A549 (cell line): ENCODE results near the gene SRSF5.

Source experiments
- CEBPB ChIP-seq, 2 experiments: fragments of >200 bp in 1 of 2; sonication (Bioruptor Twin) in 1 of 2; formaldehyde crosslinking in 1 of 2; IDR thresholded peaks; 2 replicates each; pipeline ENCODE4 v1.6.1; 2012 to 2016
- CTCF ChIP-seq: fragments of >200 bp; sonication (Bioruptor Twin); formaldehyde crosslinking; IDR thresholded peaks from 3 replicates; pipeline ENCODE4 v1.5.1; 2016
- NPAS2 ChIP-seq: fragments of 250-450 bp; sonication (Bioruptor Pico); IDR thresholded peaks from 2 replicates; pipeline ENCODE4 v1.8.0; 2022; ENCODE audit warnings: mild to moderate bottlenecking, moderate library complexity, borderline replicate concordance
- POLR2AphosphoS2 ChIP-seq: conservative IDR thresholded peaks from 2 replicates; pipeline ENCODE4 v1.6.1; 2012; ENCODE audit warnings: low read length, improper control_type of control experiment, inconsistent platforms
- REST ChIP-seq: fragments of 200-600 bp; sonication (generic); IDR thresholded peaks from 2 replicates; pipeline ENCODE4 v1.6.1; 2016; ENCODE audit warnings: antibody characterized with exemption, mild to moderate bottlenecking, moderate library complexity
- RFX5 ChIP-seq: fragments of 450-650 bp; IDR thresholded peaks from 2 replicates; pipeline ENCODE4 v1.7.1; 2014; ENCODE audit warnings: antibody characterized with exemption, mild to moderate bottlenecking, moderate library complexity
- ZFP36 ChIP-seq: fragments of 450-650 bp; IDR thresholded peaks from 2 replicates; pipeline ENCODE4 v1.6.1; 2014; ENCODE audit warnings: borderline replicate concordance; ENCODE audit not compliant: partially characterized antibody
- ZSCAN20 ChIP-seq: fragments of 250-450 bp; sonication (Bioruptor Pico); IDR thresholded peaks from 2 replicates; pipeline ENCODE4 v1.8.0; 2022; ENCODE audit warnings: mild to moderate bottlenecking, moderate library complexity

- TF ChIP-seq CEBPB (IDR thresholded peaks at IDR 0.05), result no peak
- no peak for TF ChIP-seq NPAS2 (CRISPR knock-in tag)
- no peak for TF ChIP-seq REST
- TF ChIP-seq ZSCAN20, result no peak
- no peak for TF ChIP-seq POLR2AphosphoS2
- no peak for TF ChIP-seq CTCF
- no peak for TF ChIP-seq ZFP36
- TF ChIP-seq RFX5, result no peak
These were observed 54.0 kb downstream of the SRSF5 start for GRCh38 chr14:69820991-69821390.
